ENCODE measurements around the gene GALM. TPM values are rescaled to one million over a fixed set of nuclear protein-coding genes. Genes with fewer than 3 reads are reported as not detected.

Gene GALM
- polyA plus RNA-seq, 3 donors, result 3.0 to 3.6 (median 3.1) TPM

- no peak overlapping the region for H3K9ac ChIP-seq (ENCODE audit: insufficient read depth, low read length, poor library complexity, severe bottlenecking)
Measured at GRCh38 chr2:38668779-38669479, 3.0 kb downstream of the GALM start.

GRCh38 chr2:38671303-38671702, 5.4 kb downstream of the GALM start:
- no peaks in the 10 kb centered on the region for H3K27me3 ChIP-seq (ENCODE audit: control insufficient read depth in 2 of 2, insufficient read depth in 2 of 2, low read length in 2 of 2)
- H3K36me3 Mint-ChIP-seq, result peaks cover 14 to 16% of the 10 kb centered on the region in 2 donors
- H3K4me3 Mint-ChIP-seq, result no peak overlapping the region
- H3K4me1 ChIP-seq (ENCODE audit: control insufficient read depth in 1 of 2, insufficient read depth in 2 of 2, low read length in 2 of 2), result peaks cover 17 to 20% of the 10 kb centered on the region in 2 donors
- H3K9me3 ChIP-seq (replicated peaks in 1 of 2; ENCODE audit: control insufficient read depth in 1 of 2, insufficient read depth in 1 of 2, low read length in 2 of 2), result no peaks in the 10 kb centered on the region
- no peak overlapping the region for H2AFZ ChIP-seq (ENCODE audit: insufficient read depth, low read depth, low read length, poor library complexity, severe bottlenecking)
- H3K4me2 ChIP-seq (replicated peaks; ENCODE audit: extremely low read depth, low read length, poor library complexity, severe bottlenecking), result no peak overlapping the region
- H3K36me3 ChIP-seq (replicated peaks in 1 of 2; ENCODE audit: control insufficient read depth in 1 of 2, insufficient read depth in 2 of 2, low read length in 2 of 2), result peaks cover 5 to 6% of the 10 kb centered on the region in 2 donors
- TF ChIP-seq CTCF (IDR thresholded peaks at IDR 0.05), result no peak
- H3K9me3 Mint-ChIP-seq, result no peaks in the 10 kb centered on the region
- intact Hi-C loops (cut with micrococcal nuclease), result no loop called here
- H3K79me2 ChIP-seq (ENCODE audit: insufficient read depth, low read length), result peaks cover 11% of the 10 kb centered on the region
- H3K27me3 Mint-ChIP-seq (ENCODE audit: low read depth in 3 of 3), result peaks cover 0 to 1% (median under 1%) of the 10 kb centered on the region in 3 donors
- DNase-seq, result no peak
- no peak overlapping the region for H3K4me3 ChIP-seq (replicated peaks in 1 of 3; ENCODE audit: low read depth in 2 of 3, low read length in 3 of 3)
- no CpG with 5 or more reads among the region's 6 CpGs for WGBS (ENCODE audit: insufficient coverage)
- H4K20me1 ChIP-seq (ENCODE audit: insufficient read depth, low read length), result no peaks in the 10 kb centered on the region
- peak overlapping the region in 1 of 7 donors; percentile 67 for H3K27ac Mint-ChIP-seq
- H3K27ac ChIP-seq (ENCODE audit: low read depth in 1 of 2, low read length in 2 of 2), result no peak overlapping the region
- no peak overlapping the region for H3K9ac ChIP-seq (ENCODE audit: insufficient read depth, low read length, poor library complexity, severe bottlenecking)
- H3K4me1 Mint-ChIP-seq, result peaks cover 25% of the 10 kb centered on the region

More at GRCh38 chr2:38668779-38669479, 3.0 kb downstream of the GALM start:
- Histone ChIP-seq H3K4me3 (replicated peaks in 1 of 3; ENCODE audit: low read depth in 2 of 3, low read length in 3 of 3) (no peak overlapping the region), H3K9me3 (replicated peaks in 1 of 2; ENCODE audit: control insufficient read depth in 1 of 2, insufficient read depth in 1 of 2, low read length in 2 of 2) (no peaks in the 10 kb centered on the region), H3K4me2 (replicated peaks; ENCODE audit: extremely low read depth, low read length, poor library complexity, severe bottlenecking) (no peak overlapping the region), H3K27me3 (ENCODE audit: control insufficient read depth in 2 of 2, insufficient read depth in 2 of 2, low read length in 2 of 2) (no peaks in the 10 kb centered on the region), H3K36me3 (replicated peaks in 1 of 2; ENCODE audit: control insufficient read depth in 1 of 2, insufficient read depth in 2 of 2, low read length in 2 of 2) (no peaks in the 10 kb centered on the region), H2AFZ (ENCODE audit: insufficient read depth, low read depth, low read length, poor library complexity, severe bottlenecking) (no peak overlapping the region), H3K4me1 (ENCODE audit: control insufficient read depth in 1 of 2, insufficient read depth in 2 of 2, low read length in 2 of 2) (peaks cover 20 to 29% of the 10 kb centered on the region in 2 donors), H3K79me2 (ENCODE audit: insufficient read depth, low read length) (peaks cover 11% of the 10 kb centered on the region), H4K20me1 (ENCODE audit: insufficient read depth, low read length) (no peaks in the 10 kb centered on the region), H3K27ac (ENCODE audit: low read depth in 1 of 2, low read length in 2 of 2) (no peak overlapping the region)
- TF ChIP-seq CTCF (IDR thresholded peaks at IDR 0.05), result no peak
- no peaks in the 10 kb centered on the region for H3K9me3 Mint-ChIP-seq
- H3K4me1 Mint-ChIP-seq, result peaks cover 33% of the 10 kb centered on the region
- WGBS (ENCODE audit: insufficient coverage), result 98% methylated on average over 10 of the region's 16 CpGs
- intact Hi-C loops (cut with micrococcal nuclease), result loop anchor here (5.0 kb wide), 3 partner anchors 37 to 302 kb away; partner anchors contain the start of gene HNRNPLL (in 1 of the 2)
- peaks cover 6 to 7% of the 10 kb centered on the region in 2 donors for H3K36me3 Mint-ChIP-seq
- no peak for DNase-seq
- H3K27me3 Mint-ChIP-seq (ENCODE audit: low read depth in 3 of 3), result peaks cover 0 to 2% (median 1%) of the 10 kb centered on the region in 3 donors
- peak overlapping the region in 1 of 7 donors; percentile 21 for H3K27ac Mint-ChIP-seq
- no peak overlapping the region for H3K4me3 Mint-ChIP-seq

Data from CD14-positive monocyte (primary cell).